HG03378 (cell line): ENCODE measurements around the gene RPL39L.
"Not testable (repeated sequence)": the region's sequence is repeated elsewhere in the genome, so short reads cannot be mapped to it uniquely, and the experiment has no call there.

ENCODE experiments used
- ATAC-seq: cut with Tn5 transposase; IDR thresholded peaks from one replicate; pipeline ENCODE4 v1.9.1; 2021; ENCODE audit warnings: mild to moderate bottlenecking, moderate library complexity; ENCODE audit not compliant: unreplicated experiment

Gene RPL39L

DNA sequence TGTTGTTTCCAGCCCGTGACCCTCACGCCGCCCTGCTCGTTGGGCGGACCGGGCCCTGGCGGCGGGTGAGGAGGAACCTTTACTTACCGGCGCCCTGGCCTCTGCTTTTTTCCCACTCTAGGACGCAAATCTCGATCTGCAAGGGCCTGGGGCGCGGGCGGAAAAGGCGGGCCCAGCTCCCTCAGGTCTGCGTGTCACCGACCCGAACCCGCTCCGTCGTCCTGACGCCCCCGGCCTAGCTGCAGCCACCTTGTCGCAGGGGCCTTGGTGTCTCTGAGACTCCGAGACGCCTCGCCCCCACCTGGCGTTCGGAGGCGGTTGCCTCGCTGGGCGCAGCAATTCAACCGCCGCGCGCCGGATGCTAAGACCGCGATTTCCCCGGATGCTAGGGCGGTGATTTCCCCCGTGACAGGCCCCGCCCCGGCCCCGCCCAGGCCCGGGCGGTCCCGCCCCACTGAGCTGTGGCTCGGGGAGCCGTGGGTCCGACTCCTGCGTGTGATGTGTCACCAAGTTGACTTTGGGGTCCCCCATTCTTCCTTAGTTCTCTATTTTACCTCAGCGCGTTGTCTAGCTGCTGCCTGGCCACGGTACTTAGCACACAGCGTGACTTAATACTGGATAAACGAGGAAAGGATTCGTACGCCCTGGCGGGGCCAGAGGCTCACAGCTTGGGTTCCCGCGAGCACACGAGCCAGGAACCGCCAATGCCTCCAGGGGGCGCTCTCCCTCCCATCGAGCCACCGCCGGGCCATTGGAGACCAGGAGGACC, at the start of gene RPL39L:
RPL39L (minus strand) TSS at position 371 of the 769 bp plus-strand sequence. CDS start 18,196 bp downstream, outside the sequence.
- peak; percentile 93 for ATAC-seq

DNA sequence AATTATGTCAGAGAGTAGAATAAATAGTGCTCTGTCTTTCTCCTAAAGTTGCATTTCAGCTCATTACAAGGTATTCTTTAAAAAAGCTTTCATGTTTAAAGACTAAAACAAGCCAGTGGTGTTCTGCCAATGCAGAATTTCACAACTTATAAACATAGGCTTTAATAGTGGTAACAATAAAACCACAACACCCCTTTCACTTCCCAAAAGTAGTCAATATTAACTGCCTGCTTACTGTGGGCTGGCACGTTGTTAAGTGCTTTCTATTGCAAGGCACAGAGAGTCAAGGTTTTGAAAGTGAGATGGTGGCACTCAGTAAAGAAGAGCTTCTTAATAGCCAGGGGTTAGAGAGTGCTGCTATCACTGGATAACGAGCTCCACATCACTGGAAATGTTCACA, 49.6 kb upstream of the RPL39L start:
- no peak for ATAC-seq

DNA sequence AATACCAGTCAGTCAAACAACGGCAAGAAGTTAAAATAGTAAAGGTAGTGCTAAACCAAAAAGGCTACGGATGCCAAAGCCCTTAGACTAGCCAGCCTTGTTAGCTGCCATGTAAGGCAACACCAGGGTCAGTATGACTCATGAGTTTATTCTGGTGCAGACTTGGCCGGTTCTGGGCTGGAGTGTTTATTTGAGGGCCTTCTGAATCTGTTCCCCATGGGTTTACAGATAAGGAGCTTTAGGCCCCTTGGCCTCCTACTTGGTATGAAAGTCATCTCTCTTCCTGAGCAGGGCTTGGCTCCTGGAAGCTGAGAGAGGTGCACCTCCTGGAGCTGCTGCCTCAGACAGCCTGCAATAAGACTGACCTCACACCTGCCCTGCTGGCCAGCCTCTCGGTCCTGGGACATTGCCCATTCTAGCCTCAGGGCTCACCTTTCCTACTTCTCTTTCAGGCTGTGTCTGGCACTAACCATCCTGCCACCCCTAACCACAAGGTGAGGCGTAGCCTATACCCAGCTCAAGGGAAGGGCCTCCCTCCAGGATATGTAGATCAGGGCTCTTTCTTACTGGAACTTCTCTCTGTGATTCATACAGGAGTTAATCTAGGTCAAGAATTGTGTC, 47.6 kb upstream of the RPL39L start:
- ATAC-seq, result peak; percentile 37

DNA sequence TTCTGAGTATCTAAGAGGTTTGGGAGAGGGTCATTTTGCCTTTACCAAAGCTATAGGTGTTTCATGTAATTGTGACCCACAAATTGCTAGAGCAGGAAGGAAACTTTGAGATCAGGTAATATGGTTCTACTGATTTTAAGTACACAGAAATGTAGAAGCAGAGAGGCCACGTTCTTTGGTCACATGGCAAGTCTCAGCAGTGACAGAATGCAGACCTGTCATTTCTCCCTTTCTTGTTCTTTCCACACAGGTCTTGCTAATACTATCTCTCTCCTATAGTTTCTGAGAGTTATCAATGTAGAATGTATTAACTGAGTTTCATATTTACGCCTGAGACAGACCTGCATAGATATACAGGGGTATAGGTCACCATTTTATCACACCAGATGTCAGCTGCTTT, 47.1 kb upstream of the RPL39L start:
- peak; percentile 25 for ATAC-seq

DNA sequence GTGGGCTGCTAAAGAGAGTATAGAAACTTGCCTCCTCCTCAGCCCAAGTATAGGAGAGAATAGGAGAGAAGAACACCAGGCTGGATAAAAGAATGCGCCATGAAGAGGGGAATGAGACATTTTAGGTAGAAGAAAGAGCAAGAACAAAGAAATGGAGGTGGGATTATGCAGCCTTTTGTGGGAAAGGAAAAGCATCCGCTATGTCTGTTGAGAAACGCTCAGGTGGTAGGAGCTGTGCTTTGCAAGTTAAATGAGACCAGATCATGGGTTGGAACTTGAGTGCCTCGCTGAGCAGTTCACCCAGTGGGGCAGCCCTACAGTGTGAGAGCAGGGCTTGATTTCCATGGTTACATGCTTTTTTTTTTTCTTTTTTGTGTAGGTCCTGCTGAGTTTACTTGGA, 46.5 kb upstream of the RPL39L start:
- no peak for ATAC-seq

DNA sequence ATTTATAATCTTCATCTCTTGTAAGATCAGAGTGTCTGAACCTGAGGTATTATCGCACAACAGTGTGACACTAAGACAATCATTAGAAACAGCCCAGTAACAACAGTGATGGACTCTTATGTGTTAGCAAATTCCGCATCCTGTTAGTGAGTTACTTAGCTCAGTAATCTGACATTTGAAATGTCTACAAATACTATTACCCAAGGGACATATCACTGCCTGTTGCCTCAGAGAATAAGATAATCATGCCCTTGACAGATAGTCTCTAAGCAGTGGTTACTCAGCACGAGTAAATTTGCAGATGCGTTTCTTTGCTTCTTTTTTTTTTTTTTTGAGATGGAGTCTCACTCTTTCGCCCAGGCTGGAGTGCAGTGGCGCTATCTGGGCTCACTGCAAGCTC, 44.6 kb upstream of the RPL39L start:
- no peak for ATAC-seq

DNA sequence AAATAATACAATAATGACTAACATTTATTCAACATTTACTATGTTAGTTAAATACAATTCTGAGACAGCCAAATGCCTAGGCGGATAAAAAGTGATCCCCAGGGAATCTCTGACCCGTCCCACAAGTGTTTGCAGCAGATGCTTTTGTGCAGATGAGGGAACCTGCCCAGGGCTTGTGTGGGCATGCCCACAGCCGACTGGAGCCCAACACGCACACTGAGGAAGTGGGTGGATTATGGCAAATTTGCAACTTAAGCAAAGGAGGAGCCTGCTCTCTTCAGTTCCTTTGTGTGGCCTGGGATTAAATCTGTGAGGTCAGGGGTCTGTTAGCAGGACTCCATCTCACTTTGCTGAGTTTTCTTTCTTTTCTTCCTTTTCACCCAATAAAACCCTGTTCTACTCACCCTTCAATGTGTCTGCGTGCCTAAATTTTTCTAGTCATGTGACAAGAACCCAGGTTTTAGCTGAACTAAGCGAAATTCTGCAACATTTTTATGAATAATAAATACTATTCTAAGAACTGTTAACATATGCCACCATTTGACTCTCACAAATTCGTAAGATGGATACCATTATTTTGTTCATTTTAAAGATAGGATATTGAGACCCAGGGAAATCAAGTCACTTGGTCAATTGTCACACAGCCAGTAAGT, 44.0 kb upstream of the RPL39L start:
- ATAC-seq, result peak; percentile 67

DNA sequence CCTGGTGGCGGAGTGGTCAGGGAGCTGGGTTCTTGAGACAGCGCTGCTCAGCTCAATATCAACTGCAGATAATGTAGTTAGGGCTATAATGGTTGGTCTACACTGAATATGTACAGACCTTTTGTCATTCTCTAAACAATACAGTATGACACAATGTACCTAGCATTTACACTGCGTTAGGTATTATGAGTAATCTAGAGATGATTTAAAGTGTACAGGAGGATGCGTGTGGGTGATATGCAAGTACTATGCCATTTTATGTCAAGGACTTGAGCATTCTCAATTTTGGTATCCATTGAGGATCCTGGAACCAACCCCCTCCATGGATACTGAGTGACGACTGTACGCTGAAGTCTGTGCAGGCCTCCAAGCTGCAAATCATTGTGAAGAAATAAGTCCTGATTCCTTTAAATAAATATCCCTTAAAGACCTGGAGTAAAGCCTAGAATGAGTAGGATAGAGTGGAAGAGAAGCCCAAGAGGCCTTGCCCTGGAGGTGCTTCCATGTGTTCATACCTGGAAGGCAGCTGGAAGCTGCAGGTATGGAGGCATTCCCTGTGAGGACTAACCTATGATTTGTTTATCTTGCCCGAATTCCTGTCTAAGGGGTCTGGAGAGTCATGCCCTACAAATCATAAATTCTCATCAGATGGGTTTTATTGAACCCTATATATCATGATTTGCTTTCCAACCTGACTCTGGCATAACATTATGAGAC, 42.3 kb upstream of the RPL39L start:
- ATAC-seq, result no peak

DNA sequence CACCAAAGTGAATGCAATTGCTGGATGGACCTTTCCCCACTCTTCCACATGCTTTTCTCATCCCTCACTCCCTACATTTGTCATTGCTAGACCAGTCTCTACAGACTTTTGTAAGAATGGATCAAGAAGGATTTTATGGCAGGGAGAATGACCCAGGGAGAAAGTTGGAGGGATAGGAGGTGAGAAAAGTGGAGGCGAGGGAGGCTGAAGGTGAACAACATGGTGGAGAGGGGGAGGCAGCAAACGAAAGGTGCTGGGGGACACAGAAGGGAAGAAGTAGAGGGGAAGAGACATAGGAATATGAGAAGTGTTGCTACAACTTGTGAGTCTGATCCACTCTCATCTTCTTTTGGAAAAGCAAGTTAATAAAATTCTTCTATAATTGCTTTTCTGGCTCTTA, 33.6 kb upstream of the RPL39L start:
- no peak for ATAC-seq

DNA sequence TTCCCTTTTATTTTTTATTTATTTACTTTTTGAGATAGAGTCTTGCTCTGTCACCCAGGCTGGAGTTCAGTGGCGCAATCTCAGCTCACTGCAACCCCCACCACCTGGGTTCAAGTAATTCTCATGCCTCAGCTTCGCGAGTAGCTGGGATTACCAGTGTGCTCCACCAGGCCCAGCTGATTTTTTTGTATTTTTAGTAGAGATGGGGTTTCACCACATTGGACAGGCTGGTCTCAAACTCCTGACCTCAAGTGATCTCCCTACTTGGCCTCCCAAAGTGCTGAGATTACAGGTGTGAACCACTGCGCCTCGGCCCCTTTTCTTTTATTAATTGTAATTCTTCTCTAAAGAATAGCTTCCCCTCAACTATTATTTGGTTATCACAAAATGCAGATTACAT, 31.6 kb upstream of the RPL39L start:
- not testable (repeated sequence) for ATAC-seq

DNA sequence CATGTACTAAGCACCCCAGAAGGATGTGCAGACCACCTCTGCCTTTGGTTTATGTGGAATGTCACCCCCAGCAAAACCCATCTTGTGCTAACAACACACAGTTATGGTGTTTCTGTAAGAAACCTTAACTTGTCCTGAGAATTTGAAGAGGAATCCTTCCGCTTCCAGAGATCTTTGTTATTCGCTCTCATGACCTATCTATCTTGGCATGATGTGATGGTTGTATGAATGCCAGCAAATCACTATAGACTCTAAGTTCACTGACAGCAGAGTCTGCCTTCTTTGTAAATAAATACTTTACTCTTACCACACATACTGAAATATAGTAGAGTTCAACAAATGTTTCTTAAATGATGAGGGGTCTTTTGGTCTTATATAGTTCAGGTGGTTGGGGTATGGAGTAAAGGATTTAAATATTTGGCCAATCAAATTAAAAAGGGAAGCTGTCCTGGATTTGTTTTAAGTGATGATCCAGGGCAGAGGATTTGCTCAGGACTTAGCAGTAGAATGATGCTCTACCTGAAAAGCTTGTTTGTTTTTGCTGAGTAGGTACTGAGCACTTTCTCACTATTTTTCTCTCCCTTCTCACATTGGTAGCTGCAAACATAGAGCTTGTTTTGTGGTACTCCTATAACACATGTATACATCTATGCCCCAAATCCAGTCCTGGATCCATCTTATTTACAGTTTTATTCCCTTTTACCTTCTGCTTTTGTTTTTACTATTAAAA, 30.1 kb upstream of the RPL39L start:
- ATAC-seq, result no peak

DNA sequence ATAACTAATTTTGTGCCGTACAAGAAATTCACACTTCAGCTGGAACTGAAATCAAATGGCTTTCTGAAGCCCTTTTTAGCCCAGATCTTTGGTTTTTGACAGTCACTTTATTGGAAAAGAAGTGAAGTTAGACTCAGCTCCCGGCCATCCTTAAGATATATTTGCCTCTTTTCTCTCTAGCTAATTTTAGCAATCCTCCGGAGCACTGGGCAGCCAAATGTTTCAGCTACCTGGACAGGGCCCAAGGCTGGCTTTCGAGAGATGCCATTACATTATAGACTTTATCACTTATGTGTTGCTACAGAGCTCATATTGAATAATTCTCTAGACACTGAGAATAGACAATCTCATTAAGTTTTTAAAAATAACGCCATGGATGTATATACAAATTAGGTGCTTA, 28.5 kb upstream of the RPL39L start:
- no peak for ATAC-seq

DNA sequence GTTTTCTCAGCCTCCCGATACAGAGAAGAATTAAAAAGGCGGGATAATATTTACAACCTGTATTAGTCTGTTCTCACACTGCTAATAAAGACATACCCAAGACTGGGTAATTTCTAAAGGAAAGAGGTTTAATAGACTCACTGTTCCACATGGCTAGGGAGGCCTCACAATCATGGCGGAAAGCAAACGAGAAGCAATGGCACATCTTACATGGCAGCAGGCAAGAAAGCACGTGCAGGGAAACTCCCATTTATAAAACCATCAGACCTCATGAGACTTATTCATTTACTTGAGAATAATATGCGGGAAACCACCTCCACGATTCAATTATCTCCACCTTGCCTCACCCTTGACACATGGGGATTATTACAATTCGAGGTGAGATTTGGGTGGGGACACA, 27.5 kb upstream of the RPL39L start:
- ATAC-seq, result no peak

DNA sequence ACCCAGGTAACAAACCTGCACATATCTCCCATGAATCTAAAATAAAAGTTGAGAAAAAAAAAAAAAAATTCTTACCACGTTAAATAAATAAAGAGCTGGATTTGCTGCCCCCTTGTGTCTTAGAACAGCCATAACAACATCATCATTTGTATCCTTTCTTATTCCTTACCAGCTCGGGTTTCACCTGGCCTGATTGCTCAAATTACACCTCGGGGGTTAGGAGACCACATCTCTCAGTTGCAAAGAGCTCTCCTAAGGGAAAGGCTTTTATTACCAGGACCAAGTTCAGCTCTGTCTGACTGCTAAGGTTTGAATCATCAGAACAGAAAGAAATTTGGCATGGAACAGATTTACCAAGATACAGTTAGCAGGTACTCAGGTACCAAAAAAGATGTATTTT, 25.8 kb upstream of the RPL39L start:
- ATAC-seq, result peak; percentile 46

DNA sequence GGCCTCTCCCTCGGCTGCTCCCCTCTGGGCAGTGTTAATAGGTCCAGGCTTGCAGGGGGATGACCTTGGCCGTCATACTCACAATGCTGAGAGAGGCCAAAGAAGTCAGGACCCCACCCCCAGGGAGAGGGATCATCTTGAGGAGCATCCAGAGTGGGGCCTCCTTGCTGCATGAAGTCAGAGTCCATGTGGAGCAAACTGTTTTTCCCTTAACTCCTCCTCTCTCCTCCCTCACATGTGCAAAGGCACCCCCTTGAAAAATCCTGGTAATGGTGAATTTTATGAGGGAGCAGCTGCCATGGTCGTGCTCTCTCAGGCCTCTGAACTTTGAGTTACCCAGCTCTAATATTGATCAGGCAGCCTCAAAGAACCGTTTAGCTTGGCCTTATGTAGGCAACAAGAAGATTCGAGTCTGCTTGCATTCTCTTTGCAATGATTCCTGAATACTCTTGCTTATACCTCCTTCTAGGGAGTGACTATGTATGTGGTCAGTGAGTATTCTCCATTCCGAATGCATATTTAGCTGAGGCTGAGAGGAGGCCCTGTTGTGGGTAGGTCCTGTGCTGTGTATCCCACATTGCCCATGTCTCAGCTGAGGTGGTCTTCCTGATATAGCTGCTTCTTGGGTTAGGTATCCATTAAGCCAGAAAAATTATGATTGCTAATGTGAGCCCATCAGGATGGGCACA, 23.1 kb upstream of the RPL39L start:
- ATAC-seq, result no peak

DNA sequence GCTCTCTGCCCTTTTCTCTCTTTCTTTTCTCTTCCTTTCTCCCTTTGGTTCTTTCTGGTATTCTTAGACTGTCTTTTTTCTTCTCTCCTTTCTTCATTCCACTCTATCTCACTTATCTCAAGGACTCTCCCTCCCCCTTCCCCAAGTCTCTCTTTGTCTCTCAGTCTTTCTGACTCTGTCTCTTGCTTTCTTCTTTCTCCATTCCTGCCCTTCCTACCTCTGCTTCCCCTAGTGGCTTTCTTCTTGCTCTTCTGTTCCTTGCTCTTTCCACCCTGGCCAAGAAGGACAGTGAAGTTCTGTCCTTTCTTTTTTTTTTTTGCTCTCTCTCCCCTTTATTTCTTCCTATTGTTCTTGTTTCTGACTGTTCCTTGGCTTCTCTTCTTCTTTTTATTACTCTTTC, 22.3 kb upstream of the RPL39L start:
- ATAC-seq, result no peak

DNA sequence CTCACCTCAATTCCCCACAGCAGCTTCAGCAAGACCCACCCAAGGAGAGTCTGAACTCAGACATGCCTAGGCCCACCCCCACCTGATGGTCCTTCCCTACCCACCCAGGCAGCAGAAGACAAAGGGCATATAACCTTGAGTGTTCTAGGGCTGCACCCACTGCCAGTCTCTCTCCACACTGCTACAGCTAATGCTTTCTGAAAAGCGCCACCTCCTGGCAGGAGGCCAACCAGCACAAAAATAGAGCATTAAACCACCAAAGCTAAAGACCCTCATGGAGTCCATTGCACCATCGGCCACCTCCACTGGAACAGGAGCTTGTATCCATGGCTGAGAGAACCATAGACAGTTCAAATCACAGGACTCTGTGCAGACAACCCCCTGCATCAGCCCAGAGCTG, 11.3 kb upstream of the RPL39L start:
- ATAC-seq, result no peak

DNA sequence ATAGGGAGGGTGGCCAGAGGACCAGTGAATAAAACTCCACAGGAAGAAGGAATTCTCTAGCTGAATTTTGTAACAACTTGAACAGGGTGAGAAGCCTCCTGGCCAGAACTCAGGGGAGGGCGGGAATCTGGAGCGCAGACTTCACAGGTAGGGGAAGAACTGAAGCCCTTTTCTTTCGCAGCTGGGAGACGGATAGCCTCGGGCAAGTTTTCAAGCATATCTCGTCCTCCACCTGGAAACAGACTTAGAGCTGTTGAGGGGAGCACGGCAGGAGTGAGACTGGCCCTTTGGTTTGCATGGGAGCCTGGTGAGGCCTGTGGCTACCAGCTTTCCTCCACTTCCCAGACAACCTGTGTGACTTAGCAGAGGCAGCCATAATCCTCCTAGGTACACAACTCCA, 10.9 kb upstream of the RPL39L start:
- no peak for ATAC-seq

DNA sequence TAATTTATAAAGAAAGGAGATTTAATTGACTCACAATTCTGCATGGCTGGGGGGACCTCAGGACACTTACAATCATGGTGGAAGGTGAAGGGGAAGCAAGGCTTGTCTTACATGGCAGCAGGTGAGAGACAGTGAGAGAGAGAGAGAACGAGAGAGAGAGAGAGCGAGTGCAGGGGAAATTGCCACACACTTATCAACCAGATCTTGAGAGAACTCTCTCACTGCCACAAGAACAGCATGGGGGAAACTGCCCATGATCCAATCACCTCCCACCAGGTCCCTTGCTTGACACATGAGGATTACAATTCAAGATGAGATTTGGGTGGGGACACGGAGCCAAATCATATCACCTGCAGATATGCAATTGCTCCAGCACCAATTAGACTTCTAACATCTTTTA, 7.1 kb upstream of the RPL39L start:
- no peak for ATAC-seq

DNA sequence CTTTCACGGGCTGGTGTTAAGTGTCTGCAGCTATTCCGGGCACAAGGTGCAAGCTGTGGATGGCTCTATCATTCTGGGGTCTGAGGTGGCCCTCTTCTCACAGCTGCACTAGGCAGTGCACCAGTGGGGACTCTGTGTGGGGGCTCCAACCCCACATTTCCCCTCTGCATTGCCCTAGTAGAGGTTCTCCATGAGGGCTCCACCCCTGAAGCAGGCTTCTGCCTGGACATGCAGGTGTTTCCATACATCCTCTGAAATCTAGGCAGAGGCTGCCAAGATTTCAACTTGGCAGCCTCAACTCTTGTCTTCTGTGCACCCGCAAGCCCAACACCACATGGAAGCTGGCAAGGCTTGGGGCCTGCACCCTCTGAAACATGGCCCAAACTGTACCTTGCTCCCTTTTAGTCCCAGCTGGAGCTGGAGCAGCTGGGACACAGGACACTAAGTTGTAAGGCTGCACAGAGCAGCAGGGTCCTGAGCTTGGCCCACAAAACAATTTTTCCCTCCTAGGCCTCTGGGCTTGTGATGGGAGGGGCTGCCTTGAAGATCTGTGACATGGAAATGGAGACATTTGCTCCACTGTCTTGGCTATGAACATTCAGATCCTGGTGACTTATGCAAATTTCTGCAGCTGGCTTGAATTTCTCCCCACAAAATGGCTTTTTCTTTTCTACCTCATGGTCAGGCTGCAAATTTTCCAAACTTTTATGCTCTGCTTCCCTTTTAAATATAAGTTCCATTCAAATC, 6.0 kb upstream of the RPL39L start:
- no peak for ATAC-seq
